ENCODE measurements around the gene WWTR1.

Gene WWTR1

GRCh38 chr3:149555927-149556326 lies 101.9 kb downstream of the WWTR1 start:
- TF ChIP-seq TAF1 (IDR thresholded peaks at IDR 0.05; ENCODE audit: borderline replicate concordance, insufficient read depth, low read length) (no peak), SIN3A (IDR thresholded peaks at IDR 0.05; ENCODE audit: borderline replicate concordance, insufficient read depth, low read length) (no peak)
- TF ChIP-seq, protein P1, sequence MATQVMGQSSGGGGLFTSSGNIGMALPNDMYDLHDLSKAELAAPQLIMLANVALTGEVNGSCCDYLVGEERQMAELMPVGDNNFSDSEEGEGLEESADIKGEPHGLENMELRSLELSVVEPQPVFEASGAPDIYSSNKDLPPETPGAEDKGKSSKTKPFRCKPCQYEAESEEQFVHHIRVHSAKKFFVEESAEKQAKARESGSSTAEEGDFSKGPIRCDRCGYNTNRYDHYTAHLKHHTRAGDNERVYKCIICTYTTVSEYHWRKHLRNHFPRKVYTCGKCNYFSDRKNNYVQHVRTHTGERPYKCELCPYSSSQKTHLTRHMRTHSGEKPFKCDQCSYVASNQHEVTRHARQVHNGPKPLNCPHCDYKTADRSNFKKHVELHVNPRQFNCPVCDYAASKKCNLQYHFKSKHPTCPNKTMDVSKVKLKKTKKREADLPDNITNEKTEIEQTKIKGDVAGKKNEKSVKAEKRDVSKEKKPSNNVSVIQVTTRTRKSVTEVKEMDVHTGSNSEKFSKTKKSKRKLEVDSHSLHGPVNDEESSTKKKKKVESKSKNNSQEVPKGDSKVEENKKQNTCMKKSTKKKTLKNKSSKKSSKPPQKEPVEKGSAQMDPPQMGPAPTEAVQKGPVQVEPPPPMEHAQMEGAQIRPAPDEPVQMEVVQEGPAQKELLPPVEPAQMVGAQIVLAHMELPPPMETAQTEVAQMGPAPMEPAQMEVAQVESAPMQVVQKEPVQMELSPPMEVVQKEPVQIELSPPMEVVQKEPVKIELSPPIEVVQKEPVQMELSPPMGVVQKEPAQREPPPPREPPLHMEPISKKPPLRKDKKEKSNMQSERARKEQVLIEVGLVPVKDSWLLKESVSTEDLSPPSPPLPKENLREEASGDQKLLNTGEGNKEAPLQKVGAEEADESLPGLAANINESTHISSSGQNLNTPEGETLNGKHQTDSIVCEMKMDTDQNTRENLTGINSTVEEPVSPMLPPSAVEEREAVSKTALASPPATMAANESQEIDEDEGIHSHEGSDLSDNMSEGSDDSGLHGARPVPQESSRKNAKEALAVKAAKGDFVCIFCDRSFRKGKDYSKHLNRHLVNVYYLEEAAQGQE (IDR thresholded peaks at IDR 0.05; ENCODE audit: insufficient read depth in 1 of 2, low read depth in 2 of 2, low read length in 2 of 2): no peak

- no peak for TF ChIP-seq POLR2AphosphoS5 (IDR thresholded peaks at IDR 0.05; ENCODE audit: low read depth, low read length)
- TF ChIP-seq FOXP2 (optimal IDR thresholded peaks at IDR 0.05; ENCODE audit: borderline replicate concordance, extremely low read depth, extremely low read length, insufficient read depth): no peak
- TF ChIP-seq, protein P1 (IDR thresholded peaks at IDR 0.05; ENCODE audit: insufficient read depth in 1 of 2, low read depth in 2 of 2, low read length in 2 of 2): no peak
- no peak for TF ChIP-seq TAF1 (IDR thresholded peaks at IDR 0.05; ENCODE audit: borderline replicate concordance, insufficient read depth, low read length)
- TF ChIP-seq SIN3A (IDR thresholded peaks at IDR 0.05; ENCODE audit: borderline replicate concordance, insufficient read depth, low read length): no peak
Observed at GRCh38 chr3:149554826-149555225, 103.0 kb downstream of the WWTR1 start.

GRCh38 chr3:149553781-149554451 lies 103.9 kb downstream of the WWTR1 start:
- TF ChIP-seq SIN3A (IDR thresholded peaks at IDR 0.05; ENCODE audit: borderline replicate concordance, insufficient read depth, low read length) (no peak), FOXP2 (optimal IDR thresholded peaks at IDR 0.05; ENCODE audit: borderline replicate concordance, extremely low read depth, extremely low read length, insufficient read depth) (no peak), POLR2AphosphoS5 (IDR thresholded peaks at IDR 0.05; ENCODE audit: low read depth, low read length) (no peak), TAF1 (IDR thresholded peaks at IDR 0.05; ENCODE audit: borderline replicate concordance, insufficient read depth, low read length) (no peak)
- TF ChIP-seq, protein P1 (IDR thresholded peaks at IDR 0.05; ENCODE audit: insufficient read depth in 1 of 2, low read depth in 2 of 2, low read length in 2 of 2): no peak

GRCh38 chr3:149552700-149553099 lies 105.1 kb downstream of the WWTR1 start:
- TF ChIP-seq POLR2AphosphoS5 (IDR thresholded peaks at IDR 0.05; ENCODE audit: low read depth, low read length) (no peak), FOXP2 (optimal IDR thresholded peaks at IDR 0.05; ENCODE audit: borderline replicate concordance, extremely low read depth, extremely low read length, insufficient read depth) (no peak), SIN3A (IDR thresholded peaks at IDR 0.05; ENCODE audit: borderline replicate concordance, insufficient read depth, low read length) (no peak), TAF1 (IDR thresholded peaks at IDR 0.05; ENCODE audit: borderline replicate concordance, insufficient read depth, low read length) (no peak)
- TF ChIP-seq, protein P1 (IDR thresholded peaks at IDR 0.05; ENCODE audit: insufficient read depth in 1 of 2, low read depth in 2 of 2, low read length in 2 of 2): no peak

GRCh38 chr3:149551500-149551899 lies 106.3 kb downstream of the WWTR1 start:
- no peak for TF ChIP-seq POLR2AphosphoS5 (IDR thresholded peaks at IDR 0.05; ENCODE audit: low read depth, low read length)
- no peak for TF ChIP-seq SIN3A (IDR thresholded peaks at IDR 0.05; ENCODE audit: borderline replicate concordance, insufficient read depth, low read length)
- TF ChIP-seq, protein P1 (IDR thresholded peaks at IDR 0.05; ENCODE audit: insufficient read depth in 1 of 2, low read depth in 2 of 2, low read length in 2 of 2): no peak
- no peak for TF ChIP-seq FOXP2 (optimal IDR thresholded peaks at IDR 0.05; ENCODE audit: borderline replicate concordance, extremely low read depth, extremely low read length, insufficient read depth)
- no peak for TF ChIP-seq TAF1 (IDR thresholded peaks at IDR 0.05; ENCODE audit: borderline replicate concordance, insufficient read depth, low read length)

Measured in PFSK-1 (cell line).